ENCODE data around the gene HIVEP3.

Gene HIVEP3

GRCh38 chr1:41461790-41462679 is 456.7 kb downstream of the HIVEP3 start:
- DNase-seq (ENCODE audit: low spot score): no peak

GRCh38 chr1:41456847-41457540 is 461.7 kb downstream of the HIVEP3 start:
- DNase-seq (ENCODE audit: low spot score): no peak

All from hematopoietic multipotent progenitor cell treated with erythropoietin and hydrocortisone succinate and interleukin-3 and kit ligand, for 17 days (in vitro differentiated cells).